Measurements from ENCODE around the gene INPP5D.

DNA sequence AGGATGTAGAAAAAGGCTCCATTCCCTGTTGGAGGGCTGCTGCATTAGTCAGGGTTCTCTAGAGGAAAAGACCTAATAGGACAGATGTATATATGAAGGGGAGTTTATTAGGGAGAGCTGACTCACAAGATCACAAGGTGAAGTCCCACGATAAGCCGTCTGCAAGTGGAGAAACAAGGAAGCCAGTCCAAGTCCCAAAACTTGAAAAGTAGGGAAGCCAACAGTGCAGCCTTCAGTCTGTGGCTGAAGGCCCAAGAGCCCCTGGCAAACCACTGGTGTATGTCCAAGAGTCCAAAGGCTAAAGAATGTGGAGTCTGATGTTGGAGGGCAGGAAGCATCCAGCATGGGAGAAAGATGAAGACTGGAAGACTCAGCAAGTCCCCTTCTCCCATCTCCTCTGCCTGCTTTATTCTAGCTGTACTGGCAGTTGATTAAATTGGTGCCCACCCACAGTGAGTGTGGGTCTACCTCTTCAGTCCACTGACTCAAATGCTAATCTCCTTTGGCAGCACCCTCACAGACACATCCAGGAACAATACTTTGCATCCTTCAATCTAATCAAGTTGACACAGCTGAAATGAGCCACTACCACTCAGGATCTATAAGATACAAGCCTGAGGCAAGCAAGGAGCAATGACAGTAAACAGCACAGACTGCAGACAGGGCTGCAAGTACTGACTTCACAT lies 161.4 kb downstream of the INPP5D start:
- TF ChIP-seq, protein P1, sequence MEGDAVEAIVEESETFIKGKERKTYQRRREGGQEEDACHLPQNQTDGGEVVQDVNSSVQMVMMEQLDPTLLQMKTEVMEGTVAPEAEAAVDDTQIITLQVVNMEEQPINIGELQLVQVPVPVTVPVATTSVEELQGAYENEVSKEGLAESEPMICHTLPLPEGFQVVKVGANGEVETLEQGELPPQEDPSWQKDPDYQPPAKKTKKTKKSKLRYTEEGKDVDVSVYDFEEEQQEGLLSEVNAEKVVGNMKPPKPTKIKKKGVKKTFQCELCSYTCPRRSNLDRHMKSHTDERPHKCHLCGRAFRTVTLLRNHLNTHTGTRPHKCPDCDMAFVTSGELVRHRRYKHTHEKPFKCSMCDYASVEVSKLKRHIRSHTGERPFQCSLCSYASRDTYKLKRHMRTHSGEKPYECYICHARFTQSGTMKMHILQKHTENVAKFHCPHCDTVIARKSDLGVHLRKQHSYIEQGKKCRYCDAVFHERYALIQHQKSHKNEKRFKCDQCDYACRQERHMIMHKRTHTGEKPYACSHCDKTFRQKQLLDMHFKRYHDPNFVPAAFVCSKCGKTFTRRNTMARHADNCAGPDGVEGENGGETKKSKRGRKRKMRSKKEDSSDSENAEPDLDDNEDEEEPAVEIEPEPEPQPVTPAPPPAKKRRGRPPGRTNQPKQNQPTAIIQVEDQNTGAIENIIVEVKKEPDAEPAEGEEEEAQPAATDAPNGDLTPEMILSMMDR (conservative IDR thresholded peaks at IDR 0.05 in 1 of 2, IDR thresholded peaks at IDR 0.05 in 1 of 2; ENCODE audit: low read depth in 1 of 2, low read length in 2 of 2): no peak
- TF ChIP-seq EZH2 (IDR thresholded peaks at IDR 0.05; ENCODE audit: low read length, missing control alignments): no peak

Data from fibroblast of lung (primary cell).